Measurements from ENCODE around the gene CCL19. TPM values are rescaled to one million over a fixed set of nuclear protein-coding genes. Genes with fewer than 3 reads are reported as not detected.

CCL19 gene
- total and polyA plus RNA-seq, 2 experiments from 2014 or later = not detected

DNA sequence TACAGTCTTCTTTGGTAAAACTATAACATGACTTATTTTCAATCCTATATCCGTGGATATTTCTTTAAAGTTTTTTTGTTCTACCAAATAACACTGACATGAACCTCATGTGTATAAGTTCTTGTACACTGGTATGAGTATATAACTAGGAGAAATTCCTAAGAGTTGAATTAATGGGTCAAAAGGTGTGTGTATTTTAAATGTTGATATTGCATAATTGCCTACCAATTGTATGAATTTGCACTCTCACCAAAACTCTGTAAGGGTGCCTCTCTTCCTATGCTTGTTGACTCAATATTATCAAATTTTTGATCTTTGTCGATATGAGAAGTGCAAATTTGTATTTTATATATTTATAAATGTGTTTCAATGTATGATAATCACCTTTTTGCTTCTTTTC lies 41.8 kb upstream of the CCL19 start (continued):
- TF ChIP-seq, protein P1, sequence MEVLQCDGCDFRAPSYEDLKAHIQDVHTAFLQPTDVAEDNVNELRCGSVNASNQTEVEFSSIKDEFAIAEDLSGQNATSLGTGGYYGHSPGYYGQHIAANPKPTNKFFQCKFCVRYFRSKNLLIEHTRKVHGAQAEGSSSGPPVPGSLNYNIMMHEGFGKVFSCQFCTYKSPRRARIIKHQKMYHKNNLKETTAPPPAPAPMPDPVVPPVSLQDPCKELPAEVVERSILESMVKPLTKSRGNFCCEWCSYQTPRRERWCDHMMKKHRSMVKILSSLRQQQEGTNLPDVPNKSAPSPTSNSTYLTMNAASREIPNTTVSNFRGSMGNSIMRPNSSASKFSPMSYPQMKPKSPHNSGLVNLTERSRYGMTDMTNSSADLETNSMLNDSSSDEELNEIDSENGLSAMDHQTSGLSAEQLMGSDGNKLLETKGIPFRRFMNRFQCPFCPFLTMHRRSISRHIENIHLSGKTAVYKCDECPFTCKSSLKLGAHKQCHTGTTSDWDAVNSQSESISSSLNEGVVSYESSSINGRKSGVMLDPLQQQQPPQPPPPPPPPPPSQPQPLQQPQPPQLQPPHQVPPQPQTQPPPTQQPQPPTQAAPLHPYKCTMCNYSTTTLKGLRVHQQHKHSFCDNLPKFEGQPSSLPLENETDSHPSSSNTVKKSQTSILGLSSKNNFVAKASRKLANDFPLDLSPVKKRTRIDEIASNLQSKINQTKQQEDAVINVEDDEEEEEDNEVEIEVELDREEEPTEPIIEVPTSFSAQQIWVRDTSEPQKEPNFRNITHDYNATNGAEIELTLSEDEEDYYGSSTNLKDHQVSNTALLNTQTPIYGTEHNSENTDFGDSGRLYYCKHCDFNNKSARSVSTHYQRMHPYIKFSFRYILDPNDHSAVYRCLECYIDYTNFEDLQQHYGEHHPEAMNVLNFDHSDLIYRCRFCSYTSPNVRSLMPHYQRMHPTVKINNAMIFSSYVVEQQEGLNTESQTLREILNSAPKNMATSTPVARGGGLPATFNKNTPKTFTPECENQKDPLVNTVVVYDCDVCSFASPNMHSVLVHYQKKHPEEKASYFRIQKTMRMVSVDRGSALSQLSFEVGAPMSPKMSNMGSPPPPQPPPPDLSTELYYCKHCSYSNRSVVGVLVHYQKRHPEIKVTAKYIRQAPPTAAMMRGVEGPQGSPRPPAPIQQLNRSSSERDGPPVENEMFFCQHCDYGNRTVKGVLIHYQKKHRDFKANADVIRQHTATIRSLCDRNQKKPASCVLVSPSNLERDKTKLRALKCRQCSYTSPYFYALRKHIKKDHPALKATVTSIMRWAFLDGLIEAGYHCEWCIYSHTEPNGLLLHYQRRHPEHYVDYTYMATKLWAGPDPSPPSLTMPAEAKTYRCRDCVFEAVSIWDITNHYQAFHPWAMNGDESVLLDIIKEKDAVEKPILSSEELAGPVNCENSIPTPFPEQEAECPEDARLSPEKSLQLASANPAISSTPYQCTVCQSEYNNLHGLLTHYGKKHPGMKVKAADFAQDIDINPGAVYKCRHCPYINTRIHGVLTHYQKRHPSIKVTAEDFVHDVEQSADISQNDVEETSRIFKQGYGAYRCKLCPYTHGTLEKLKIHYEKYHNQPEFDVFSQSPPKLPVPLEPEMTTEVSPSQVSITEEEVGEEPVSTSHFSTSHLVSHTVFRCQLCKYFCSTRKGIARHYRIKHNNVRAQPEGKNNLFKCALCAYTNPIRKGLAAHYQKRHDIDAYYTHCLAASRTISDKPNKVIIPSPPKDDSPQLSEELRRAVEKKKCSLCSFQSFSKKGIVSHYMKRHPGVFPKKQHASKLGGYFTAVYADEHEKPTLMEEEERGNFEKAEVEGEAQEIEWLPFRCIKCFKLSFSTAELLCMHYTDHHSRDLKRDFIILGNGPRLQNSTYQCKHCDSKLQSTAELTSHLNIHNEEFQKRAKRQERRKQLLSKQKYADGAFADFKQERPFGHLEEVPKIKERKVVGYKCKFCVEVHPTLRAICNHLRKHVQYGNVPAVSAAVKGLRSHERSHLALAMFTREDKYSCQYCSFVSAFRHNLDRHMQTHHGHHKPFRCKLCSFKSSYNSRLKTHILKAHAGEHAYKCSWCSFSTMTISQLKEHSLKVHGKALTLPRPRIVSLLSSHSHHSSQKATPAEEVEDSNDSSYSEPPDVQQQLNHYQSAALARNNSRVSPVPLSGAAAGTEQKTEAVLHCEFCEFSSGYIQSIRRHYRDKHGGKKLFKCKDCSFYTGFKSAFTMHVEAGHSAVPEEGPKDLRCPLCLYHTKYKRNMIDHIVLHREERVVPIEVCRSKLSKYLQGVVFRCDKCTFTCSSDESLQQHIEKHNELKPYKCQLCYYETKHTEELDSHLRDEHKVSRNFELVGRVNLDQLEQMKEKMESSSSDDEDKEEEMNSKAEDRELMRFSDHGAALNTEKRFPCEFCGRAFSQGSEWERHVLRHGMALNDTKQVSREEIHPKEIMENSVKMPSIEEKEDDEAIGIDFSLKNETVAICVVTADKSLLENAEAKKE (CRISPR knock-in tag; IDR thresholded peaks at IDR 0.05) = no peak
- TF ChIP-seq, protein P2, sequence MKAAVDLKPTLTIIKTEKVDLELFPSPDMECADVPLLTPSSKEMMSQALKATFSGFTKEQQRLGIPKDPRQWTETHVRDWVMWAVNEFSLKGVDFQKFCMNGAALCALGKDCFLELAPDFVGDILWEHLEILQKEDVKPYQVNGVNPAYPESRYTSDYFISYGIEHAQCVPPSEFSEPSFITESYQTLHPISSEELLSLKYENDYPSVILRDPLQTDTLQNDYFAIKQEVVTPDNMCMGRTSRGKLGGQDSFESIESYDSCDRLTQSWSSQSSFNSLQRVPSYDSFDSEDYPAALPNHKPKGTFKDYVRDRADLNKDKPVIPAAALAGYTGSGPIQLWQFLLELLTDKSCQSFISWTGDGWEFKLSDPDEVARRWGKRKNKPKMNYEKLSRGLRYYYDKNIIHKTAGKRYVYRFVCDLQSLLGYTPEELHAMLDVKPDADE (IDR thresholded peaks at IDR 0.05) = no peak
- TF ChIP-seq EZH2phosphoT487 (IDR thresholded peaks at IDR 0.05; ENCODE audit: unreplicated experiment) = no peak
- no peak for TF ChIP-seq POLR2AphosphoS5 (IDR thresholded peaks at IDR 0.05; ENCODE audit: low read depth)
- TF ChIP-seq, protein P3, sequence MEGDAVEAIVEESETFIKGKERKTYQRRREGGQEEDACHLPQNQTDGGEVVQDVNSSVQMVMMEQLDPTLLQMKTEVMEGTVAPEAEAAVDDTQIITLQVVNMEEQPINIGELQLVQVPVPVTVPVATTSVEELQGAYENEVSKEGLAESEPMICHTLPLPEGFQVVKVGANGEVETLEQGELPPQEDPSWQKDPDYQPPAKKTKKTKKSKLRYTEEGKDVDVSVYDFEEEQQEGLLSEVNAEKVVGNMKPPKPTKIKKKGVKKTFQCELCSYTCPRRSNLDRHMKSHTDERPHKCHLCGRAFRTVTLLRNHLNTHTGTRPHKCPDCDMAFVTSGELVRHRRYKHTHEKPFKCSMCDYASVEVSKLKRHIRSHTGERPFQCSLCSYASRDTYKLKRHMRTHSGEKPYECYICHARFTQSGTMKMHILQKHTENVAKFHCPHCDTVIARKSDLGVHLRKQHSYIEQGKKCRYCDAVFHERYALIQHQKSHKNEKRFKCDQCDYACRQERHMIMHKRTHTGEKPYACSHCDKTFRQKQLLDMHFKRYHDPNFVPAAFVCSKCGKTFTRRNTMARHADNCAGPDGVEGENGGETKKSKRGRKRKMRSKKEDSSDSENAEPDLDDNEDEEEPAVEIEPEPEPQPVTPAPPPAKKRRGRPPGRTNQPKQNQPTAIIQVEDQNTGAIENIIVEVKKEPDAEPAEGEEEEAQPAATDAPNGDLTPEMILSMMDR (conservative IDR thresholded peaks at IDR 0.05; ENCODE audit: low read depth in 2 of 2) = no peak

DNA sequence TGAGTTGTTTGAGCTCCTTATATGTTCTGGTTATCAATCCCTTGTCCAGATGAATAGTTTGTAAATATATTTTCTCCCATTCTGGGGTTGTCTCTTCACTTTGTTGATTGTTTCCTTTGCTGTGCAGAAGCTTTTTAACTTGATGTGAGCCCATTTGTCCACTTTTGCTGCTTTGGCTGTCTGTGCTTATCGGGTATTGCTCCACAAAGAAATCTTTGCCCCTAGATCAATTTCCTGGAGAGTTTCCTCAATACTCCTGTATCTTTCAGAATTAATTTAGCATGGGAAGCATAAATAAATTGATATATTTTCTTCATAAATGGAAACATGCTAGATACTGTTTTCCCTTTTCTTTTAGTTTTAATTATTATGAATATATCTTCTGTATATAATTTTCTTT lies 41.4 kb upstream of the CCL19 start:
- Histone ChIP-seq H3K27me3 (ENCODE audit: insufficient read depth) (no peaks in the 10 kb centered on the region), H3K9me2 (ENCODE audit: insufficient read depth) (no peaks in the 10 kb centered on the region), H3K4me3 (no peak overlapping the region), H3K4me2 (no peak overlapping the region), H2AFZ (no peak overlapping the region), H3K36me3 (ENCODE audit: insufficient read depth) (no peaks in the 10 kb centered on the region), H3K27ac (ENCODE audit: low read depth) (no peak overlapping the region), H3K79me2 (replicated peaks; ENCODE audit: insufficient read depth) (no peaks in the 10 kb centered on the region), H3F3A (replicated peaks; ENCODE audit: low read depth) (no peaks in the 10 kb centered on the region), H4K20me1 (replicated peaks; ENCODE audit: insufficient read depth) (no peaks in the 10 kb centered on the region), H3K4me1 (ENCODE audit: insufficient read depth) (no peaks in the 10 kb centered on the region)
- TF ChIP-seq, protein P1 (CRISPR knock-in tag; IDR thresholded peaks at IDR 0.05) = no peak
- no peak for TF ChIP-seq ZNF331 (CRISPR knock-in tag; IDR thresholded peaks at IDR 0.05; ENCODE audit: low read depth)
- TF ChIP-seq NANOG (IDR thresholded peaks at IDR 0.05; ENCODE audit: borderline replicate concordance) = no peak
- H3K4me3 Mint-ChIP-seq = no peak overlapping the region
- ATAC-seq (no peak), DNase-seq (ENCODE audit: low spot score) (no peak)
- H3K4me1 Mint-ChIP-seq = no peaks in the 10 kb centered on the region
- no peak overlapping the region for H3K27ac Mint-ChIP-seq
- no peaks in the 10 kb centered on the region for H3K27me3 Mint-ChIP-seq (ENCODE audit: insufficient read depth, low read depth, poor library complexity)
- no peaks in the 10 kb centered on the region for H3K9me3 Mint-ChIP-seq
- no peaks in the 10 kb centered on the region for H3K36me3 Mint-ChIP-seq (ENCODE audit: low read depth)

All from GM23338 (cell line).